ENCODE results near the gene MYOC.

DNA sequence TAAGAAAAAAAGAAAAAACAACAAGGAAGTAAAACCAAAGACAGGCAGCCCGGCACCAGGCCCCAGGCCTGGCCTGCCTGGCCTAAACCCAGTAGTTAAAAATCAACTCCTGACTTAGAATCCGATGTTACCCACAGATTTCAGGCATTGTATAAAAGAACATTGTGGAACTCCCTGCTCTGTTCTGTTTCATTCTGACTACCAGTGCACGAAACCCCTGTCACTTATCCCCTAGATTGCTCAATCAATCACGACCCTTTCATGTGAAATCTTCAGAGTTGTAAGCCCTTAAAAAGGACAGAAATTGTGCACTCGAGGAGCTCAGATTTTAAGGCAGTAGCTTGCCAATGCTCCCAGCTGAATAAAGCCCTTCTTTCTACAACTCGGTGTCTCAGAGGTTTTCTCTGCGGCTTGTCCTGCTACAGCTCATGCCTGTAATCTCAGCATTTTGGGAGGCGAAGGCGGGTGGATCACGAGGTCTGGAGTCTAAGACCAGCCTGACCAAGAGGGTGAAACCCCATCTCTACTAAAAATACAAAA, 46.0 kb downstream of the MYOC start:
- TF ChIP-seq EZH2phosphoT487 (IDR thresholded peaks at IDR 0.05; ENCODE audit: borderline replicate concordance, low read depth) (no peak), SIN3A (IDR thresholded peaks at IDR 0.05; ENCODE audit: borderline replicate concordance, low read depth, low read length) (no peak), CTCF (IDR thresholded peaks at IDR 0.05) (no peak), POLR2AphosphoS5 (IDR thresholded peaks at IDR 0.05; ENCODE audit: low read depth, low read length) (no peak), RFX5 (IDR thresholded peaks at IDR 0.05; ENCODE audit: low read length) (no peak), MXI1 (IDR thresholded peaks at IDR 0.05; ENCODE audit: low read depth, low read length) (no peak), RAD21 (IDR thresholded peaks at IDR 0.05; ENCODE audit: low read length) (no peak), GATA2 (CRISPR knock-in tag; IDR thresholded peaks at IDR 0.05) (no peak), CHD2 (IDR thresholded peaks at IDR 0.05; ENCODE audit: low read length, partially characterized antibody) (no peak), YY1 (IDR thresholded peaks at IDR 0.05; ENCODE audit: low read depth) (no peak), ZBTB33 (IDR thresholded peaks at IDR 0.05; ENCODE audit: borderline replicate concordance, low read depth) (no peak)
- TF ChIP-seq, protein P1, sequence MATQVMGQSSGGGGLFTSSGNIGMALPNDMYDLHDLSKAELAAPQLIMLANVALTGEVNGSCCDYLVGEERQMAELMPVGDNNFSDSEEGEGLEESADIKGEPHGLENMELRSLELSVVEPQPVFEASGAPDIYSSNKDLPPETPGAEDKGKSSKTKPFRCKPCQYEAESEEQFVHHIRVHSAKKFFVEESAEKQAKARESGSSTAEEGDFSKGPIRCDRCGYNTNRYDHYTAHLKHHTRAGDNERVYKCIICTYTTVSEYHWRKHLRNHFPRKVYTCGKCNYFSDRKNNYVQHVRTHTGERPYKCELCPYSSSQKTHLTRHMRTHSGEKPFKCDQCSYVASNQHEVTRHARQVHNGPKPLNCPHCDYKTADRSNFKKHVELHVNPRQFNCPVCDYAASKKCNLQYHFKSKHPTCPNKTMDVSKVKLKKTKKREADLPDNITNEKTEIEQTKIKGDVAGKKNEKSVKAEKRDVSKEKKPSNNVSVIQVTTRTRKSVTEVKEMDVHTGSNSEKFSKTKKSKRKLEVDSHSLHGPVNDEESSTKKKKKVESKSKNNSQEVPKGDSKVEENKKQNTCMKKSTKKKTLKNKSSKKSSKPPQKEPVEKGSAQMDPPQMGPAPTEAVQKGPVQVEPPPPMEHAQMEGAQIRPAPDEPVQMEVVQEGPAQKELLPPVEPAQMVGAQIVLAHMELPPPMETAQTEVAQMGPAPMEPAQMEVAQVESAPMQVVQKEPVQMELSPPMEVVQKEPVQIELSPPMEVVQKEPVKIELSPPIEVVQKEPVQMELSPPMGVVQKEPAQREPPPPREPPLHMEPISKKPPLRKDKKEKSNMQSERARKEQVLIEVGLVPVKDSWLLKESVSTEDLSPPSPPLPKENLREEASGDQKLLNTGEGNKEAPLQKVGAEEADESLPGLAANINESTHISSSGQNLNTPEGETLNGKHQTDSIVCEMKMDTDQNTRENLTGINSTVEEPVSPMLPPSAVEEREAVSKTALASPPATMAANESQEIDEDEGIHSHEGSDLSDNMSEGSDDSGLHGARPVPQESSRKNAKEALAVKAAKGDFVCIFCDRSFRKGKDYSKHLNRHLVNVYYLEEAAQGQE (IDR thresholded peaks at IDR 0.05; ENCODE audit: low read depth, low read length) = no peak
- TF ChIP-seq, protein P2, sequence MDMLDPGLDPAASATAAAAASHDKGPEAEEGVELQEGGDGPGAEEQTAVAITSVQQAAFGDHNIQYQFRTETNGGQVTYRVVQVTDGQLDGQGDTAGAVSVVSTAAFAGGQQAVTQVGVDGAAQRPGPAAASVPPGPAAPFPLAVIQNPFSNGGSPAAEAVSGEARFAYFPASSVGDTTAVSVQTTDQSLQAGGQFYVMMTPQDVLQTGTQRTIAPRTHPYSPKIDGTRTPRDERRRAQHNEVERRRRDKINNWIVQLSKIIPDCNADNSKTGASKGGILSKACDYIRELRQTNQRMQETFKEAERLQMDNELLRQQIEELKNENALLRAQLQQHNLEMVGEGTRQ (IDR thresholded peaks at IDR 0.05; ENCODE audit: borderline replicate concordance, low read depth, low read length) = no peak
